DOHH2 (cell line): ENCODE measurements around the gene CFAP221.

Experiments
- EZH2phosphoT487 ChIP-seq: fragments of 200-600 bp; sonication (generic); IDR thresholded peaks from 2 replicates; pipeline ENCODE4 v1.6.1; 2017; ENCODE audit warnings: borderline replicate concordance, mild to moderate bottlenecking, antibody characterized with exemption, low read length, moderate library complexity, mixed read lengths
- TF ChIP-seq, protein P1 (sequence below): fragments of 200-600 bp; sonication (generic); IDR thresholded peaks from one replicate; pipeline ENCODE4 v1.5.1; 2014; ENCODE audit warnings: antibody characterized with exemption, mild to moderate bottlenecking, low read depth, low read length; ENCODE audit not compliant: poor library complexity, severe bottlenecking

GRCh38 chr2:119681203-119681867 is 137.1 kb downstream of the CFAP221 start:
- TF ChIP-seq, protein P1, sequence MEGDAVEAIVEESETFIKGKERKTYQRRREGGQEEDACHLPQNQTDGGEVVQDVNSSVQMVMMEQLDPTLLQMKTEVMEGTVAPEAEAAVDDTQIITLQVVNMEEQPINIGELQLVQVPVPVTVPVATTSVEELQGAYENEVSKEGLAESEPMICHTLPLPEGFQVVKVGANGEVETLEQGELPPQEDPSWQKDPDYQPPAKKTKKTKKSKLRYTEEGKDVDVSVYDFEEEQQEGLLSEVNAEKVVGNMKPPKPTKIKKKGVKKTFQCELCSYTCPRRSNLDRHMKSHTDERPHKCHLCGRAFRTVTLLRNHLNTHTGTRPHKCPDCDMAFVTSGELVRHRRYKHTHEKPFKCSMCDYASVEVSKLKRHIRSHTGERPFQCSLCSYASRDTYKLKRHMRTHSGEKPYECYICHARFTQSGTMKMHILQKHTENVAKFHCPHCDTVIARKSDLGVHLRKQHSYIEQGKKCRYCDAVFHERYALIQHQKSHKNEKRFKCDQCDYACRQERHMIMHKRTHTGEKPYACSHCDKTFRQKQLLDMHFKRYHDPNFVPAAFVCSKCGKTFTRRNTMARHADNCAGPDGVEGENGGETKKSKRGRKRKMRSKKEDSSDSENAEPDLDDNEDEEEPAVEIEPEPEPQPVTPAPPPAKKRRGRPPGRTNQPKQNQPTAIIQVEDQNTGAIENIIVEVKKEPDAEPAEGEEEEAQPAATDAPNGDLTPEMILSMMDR, result no peak
- TF ChIP-seq EZH2phosphoT487, result no peak
